ENCODE results near the gene PLCD1. TPM values are rescaled to one million over a fixed set of nuclear protein-coding genes. Genes with fewer than 3 reads are reported as not detected.

PLCD1 gene
- total RNA-seq, 1 experiment from 2014 or later, result 13.5 TPM

DNA sequence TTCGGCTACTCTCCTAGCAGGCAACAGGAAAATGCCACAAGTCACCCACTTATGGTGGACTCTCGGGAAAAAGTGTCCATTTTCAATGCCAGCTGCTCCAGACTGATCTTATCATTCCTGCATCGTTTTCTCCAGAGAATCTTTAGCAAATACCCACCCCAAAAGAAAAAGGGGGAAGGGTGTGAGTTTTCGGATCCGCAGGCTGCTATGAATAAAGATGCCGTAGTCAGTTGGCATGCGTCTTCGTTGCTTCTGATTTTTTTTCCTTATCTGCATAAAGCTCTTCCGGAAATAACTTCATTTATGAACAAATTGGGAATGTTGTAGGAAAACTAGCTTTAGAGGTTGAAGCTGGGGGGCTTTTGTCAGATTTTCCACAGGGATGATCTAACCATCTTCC, 61.2 kb downstream of the PLCD1 start:
- H3K4me1 ChIP-seq (replicated peaks; ENCODE audit: insufficient read depth), result no peaks in the 10 kb centered on the region
- DNase-seq, result no peak
- CTCF ChIA-PET, result interaction anchor here (2.1 kb wide), 1 partner anchor 113 kb away, joined by 14 read pairs; no protein-coding TSS in a partner anchor

DNA sequence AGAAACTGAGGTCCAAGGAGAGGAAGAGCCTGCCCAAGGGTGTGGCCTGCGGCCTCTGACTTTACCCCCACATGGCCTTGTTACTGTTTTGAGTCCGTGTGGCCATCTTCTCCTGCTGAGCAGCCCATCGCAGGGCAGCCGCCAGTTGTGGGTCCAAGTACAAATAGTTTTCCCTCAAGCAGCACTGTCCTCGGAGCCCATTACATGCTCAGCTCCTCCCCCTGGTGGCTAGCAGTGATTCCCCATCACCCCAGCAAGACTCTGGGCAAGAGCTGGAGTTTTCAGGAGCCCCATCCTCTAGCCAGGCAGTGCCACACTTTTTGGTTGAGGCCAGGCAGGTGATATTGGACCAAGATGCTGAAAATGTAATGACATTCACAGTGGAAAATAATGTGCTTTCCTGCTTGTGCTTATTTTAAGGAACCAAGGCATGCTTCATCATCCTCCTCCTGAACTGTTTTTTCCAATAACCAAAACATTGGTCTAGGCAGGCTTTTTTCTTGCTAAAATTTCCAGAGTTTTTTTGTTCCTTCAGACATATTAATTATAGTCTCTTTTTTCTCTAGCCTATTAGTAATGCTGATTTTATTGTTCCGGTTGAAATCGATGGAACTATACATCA, 62.1 kb downstream of the PLCD1 start:
- Histone ChIP-seq H4K20me1 (ENCODE audit: insufficient read depth) (no peaks in the 10 kb centered on the region), H3K79me2 (ENCODE audit: low read depth) (no peaks in the 10 kb centered on the region), H3K4me2 (no peak overlapping the region), H3K4me1 (replicated peaks; ENCODE audit: insufficient read depth) (no peaks in the 10 kb centered on the region), H3K9me2 (ENCODE audit: insufficient read depth) (no peaks in the 10 kb centered on the region), H3K4me3 (no peak overlapping the region), H3F3A (ENCODE audit: insufficient read depth, low read depth) (no peaks in the 10 kb centered on the region), H3K36me3 (ENCODE audit: low read depth) (peaks cover 5% of the 10 kb centered on the region), H3K9me3 (ENCODE audit: insufficient read depth, low read depth) (no peaks in the 10 kb centered on the region), H3K27me3 (ENCODE audit: insufficient read depth, low read depth) (no peaks in the 10 kb centered on the region), H3K27ac (no peak overlapping the region), H2AFZ (no peak overlapping the region)
- CTCF ChIA-PET, result interaction anchor here (0.6 to 2.1 kb wide), 3 partner anchors 28 to 112 kb away, joined by 3 to 14 read pairs (median 3); no protein-coding TSS in a partner anchor
- TF ChIP-seq, protein P1, sequence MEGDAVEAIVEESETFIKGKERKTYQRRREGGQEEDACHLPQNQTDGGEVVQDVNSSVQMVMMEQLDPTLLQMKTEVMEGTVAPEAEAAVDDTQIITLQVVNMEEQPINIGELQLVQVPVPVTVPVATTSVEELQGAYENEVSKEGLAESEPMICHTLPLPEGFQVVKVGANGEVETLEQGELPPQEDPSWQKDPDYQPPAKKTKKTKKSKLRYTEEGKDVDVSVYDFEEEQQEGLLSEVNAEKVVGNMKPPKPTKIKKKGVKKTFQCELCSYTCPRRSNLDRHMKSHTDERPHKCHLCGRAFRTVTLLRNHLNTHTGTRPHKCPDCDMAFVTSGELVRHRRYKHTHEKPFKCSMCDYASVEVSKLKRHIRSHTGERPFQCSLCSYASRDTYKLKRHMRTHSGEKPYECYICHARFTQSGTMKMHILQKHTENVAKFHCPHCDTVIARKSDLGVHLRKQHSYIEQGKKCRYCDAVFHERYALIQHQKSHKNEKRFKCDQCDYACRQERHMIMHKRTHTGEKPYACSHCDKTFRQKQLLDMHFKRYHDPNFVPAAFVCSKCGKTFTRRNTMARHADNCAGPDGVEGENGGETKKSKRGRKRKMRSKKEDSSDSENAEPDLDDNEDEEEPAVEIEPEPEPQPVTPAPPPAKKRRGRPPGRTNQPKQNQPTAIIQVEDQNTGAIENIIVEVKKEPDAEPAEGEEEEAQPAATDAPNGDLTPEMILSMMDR (conservative IDR thresholded peaks at IDR 0.05), result peak; percentile 76
- no peak for TF ChIP-seq EZH2 (IDR thresholded peaks at IDR 0.05; ENCODE audit: low read depth)
- no TSS peak for BruUV-seq (replicated peaks)
- intact Hi-C loops (cut with micrococcal nuclease; ENCODE audit: unreplicated experiment), result loop anchor here (1.0 kb wide), 1 partner anchor 112 kb away; no protein-coding TSS in a partner anchor
- peak in 1 of 2 experiments; percentile 55 for DNase-seq
- POLR2A ChIA-PET (ENCODE audit: unreplicated experiment), result no interaction called here

More for the DNA sequence above, 61.2 kb downstream of the PLCD1 start:
- no peak overlapping the region for H3K4me3 ChIP-seq
- H4K20me1 ChIP-seq (ENCODE audit: insufficient read depth), result no peaks in the 10 kb centered on the region
- POLR2A ChIA-PET (ENCODE audit: unreplicated experiment), result interaction anchor here (0.5 kb wide), 1 partner anchor 116 kb away, joined by 8 read pairs; no protein-coding TSS in a partner anchor
- H2AFZ ChIP-seq, result no peak overlapping the region
- no peaks in the 10 kb centered on the region for H3K9me2 ChIP-seq (ENCODE audit: insufficient read depth)
- H3K27ac ChIP-seq, result no peak overlapping the region
- H3K4me2 ChIP-seq, result no peak overlapping the region
- no peaks in the 10 kb centered on the region for H3K79me2 ChIP-seq (ENCODE audit: low read depth)
- no peak for TF ChIP-seq EZH2 (IDR thresholded peaks at IDR 0.05; ENCODE audit: low read depth)
- TF ChIP-seq, protein P1 (conservative IDR thresholded peaks at IDR 0.05), result no peak
- intact Hi-C loops (cut with micrococcal nuclease; ENCODE audit: unreplicated experiment), result no loop called here
- no peaks in the 10 kb centered on the region for H3K27me3 ChIP-seq (ENCODE audit: insufficient read depth, low read depth)
- H3F3A ChIP-seq (ENCODE audit: insufficient read depth, low read depth), result no peaks in the 10 kb centered on the region
- peaks cover 5% of the 10 kb centered on the region for H3K36me3 ChIP-seq (ENCODE audit: low read depth)
- BruUV-seq (replicated peaks), result no TSS peak
- H3K9me3 ChIP-seq (ENCODE audit: insufficient read depth, low read depth), result no peaks in the 10 kb centered on the region

GRCh38 chr3:37964716-37965115, 64.7 kb downstream of the PLCD1 start:
- no TSS peak for BruUV-seq (replicated peaks)
- no peak for DNase-seq
- ChIA-PET POLR2A (ENCODE audit: unreplicated experiment) (no interaction called here), CTCF (interaction anchor here (1.8 kb wide), 1 partner anchor 110 kb away, joined by 3 read pairs; no protein-coding TSS in a partner anchor)
- no peaks in the 10 kb centered on the region for H3K9me3 ChIP-seq (ENCODE audit: insufficient read depth, low read depth)
- no peak overlapping the region for H2AFZ ChIP-seq
- no peaks in the 10 kb centered on the region for H3F3A ChIP-seq (ENCODE audit: insufficient read depth, low read depth)
- intact Hi-C loops (cut with micrococcal nuclease; ENCODE audit: unreplicated experiment), result no loop called here
- no peaks in the 10 kb centered on the region for H3K9me2 ChIP-seq (ENCODE audit: insufficient read depth)
- no peak overlapping the region for H3K27ac ChIP-seq
- no peak overlapping the region for H3K4me2 ChIP-seq
- H3K4me1 ChIP-seq (replicated peaks; ENCODE audit: insufficient read depth), result no peaks in the 10 kb centered on the region
- TF ChIP-seq EZH2 (IDR thresholded peaks at IDR 0.05; ENCODE audit: low read depth), result no peak
- TF ChIP-seq, protein P1 (conservative IDR thresholded peaks at IDR 0.05), result no peak
- peaks cover 5% of the 10 kb centered on the region for H3K36me3 ChIP-seq (ENCODE audit: low read depth)
- no peak overlapping the region for H3K4me3 ChIP-seq
- H3K27me3 ChIP-seq (ENCODE audit: insufficient read depth, low read depth), result no peaks in the 10 kb centered on the region
- H3K79me2 ChIP-seq (ENCODE audit: low read depth), result no peaks in the 10 kb centered on the region
- H4K20me1 ChIP-seq (ENCODE audit: insufficient read depth), result no peaks in the 10 kb centered on the region
